CD4-positive, alpha-beta T cell treated with Interleukin-12 subunit alpha and Interleukin-12 subunit beta, for 1 hour (primary cell): ENCODE measurements around the gene CCDC178.
"Not testable (repeated sequence)": the region's sequence is repeated elsewhere in the genome, so short reads cannot be mapped to it uniquely, and the experiment has no call there.

Source experiments
- DNase-seq: peaks from one replicate; pipeline ENCODE4 v3.0.0-alpha.2; 2020

The CCDC178 gene

GRCh38 chr18:33210575-33211189, 229.8 kb downstream of the CCDC178 start:
- no peak for DNase-seq

DNA sequence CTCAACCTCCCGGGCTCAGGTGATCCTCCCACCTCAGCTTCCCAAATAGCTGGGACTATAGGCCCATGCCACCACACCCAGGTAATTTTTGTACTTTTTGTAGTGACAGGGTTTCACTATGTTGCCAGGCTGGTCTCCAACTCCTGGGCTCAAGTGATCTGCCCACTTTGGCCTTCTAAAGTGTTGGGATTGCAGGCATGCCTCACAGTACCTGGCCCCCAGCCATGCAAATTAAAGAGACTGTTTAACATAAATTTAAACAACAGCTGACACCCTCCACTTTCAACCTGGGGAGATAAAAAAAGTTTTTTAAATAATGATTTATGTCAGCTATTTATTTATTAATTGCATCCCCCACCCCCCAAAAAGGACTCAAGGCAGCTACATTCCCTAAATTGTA, 234.7 kb downstream of the CCDC178 start:
- no peak for DNase-seq

DNA sequence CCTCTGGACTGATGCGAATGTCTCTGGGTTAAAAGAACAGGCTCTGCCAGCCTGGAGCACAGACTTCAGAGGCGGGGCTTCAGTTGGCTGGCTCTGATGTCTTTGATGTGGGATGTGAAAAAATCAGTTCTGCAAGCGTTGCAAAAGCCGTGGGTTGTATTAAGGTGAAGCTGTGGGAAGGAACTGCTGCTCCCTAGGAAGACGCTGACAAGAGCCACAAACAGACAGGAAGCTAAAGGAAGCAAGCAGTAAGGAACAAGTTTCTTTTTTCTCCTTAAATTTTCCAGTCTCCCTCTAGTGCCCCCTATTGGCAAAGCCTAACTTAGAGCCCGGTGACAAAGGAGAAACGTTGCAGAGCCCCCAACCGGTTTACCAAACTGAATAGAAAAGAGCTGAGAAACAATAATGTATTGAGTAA, 239.0 kb downstream of the CCDC178 start:
- no peak for DNase-seq

DNA sequence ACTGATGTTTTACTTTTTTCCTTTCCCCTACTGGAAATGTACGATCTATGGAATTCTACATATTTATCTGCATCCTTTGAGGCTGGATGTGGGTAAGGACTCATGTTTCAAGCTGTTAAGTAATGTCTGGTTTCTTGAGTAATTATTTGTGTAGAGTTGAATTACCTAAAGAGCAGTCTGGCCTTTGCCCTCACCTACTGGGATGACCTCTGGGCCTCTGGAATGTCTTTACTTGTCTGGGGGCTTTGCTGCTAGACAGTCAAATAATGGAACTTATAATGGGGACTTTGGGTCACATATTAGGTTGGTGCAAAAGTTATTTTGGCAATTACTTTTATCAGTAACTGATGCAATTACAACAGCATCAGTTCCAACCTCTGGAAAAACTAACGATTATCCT, 244.7 kb downstream of the CCDC178 start:
- DNase-seq, result no peak

GRCh38 chr18:33194793-33195192, 245.7 kb downstream of the CCDC178 start:
- no peak for DNase-seq

DNA sequence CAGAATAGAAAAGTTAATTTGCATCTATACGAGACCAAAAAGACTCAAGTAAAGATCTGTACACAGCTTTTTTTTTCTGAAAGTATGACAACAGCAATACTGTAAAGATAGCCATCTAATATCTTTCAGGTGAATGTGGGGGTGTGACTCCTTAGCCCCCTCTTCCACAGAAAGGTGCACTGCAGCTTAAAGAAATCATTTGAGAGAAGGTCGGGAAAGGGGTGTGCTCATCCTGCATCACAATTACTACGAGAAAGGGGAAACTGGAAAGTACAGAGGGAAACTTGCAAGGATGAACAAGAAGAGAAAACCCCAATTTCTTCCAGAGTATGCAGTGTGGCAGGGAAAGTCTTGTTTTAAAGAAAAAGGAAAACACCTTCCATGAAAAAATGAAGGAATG, 255.6 kb downstream of the CCDC178 start:
- DNase-seq, result no peak

- no peak for DNase-seq
Measured at GRCh38 chr18:33184175-33184574, 256.3 kb downstream of the CCDC178 start.

DNA sequence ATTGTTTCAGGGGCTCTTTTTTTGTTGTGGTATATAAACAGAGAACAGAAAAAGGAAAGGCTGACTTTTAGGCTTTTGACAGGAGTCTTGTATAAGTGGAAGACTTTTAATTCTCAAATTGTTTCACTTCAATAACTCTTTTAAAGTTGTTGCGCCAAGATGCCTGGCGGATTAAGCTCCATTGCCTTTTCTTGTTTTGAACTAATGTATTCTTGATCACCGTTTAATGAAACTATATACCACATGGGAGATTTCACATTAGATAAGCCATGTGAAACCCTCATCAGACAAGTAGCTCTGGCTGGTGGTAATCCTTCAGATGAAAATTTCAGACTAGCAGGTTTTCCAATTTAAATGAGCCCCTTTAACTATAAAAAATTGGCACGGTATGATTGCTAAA, 257.4 kb downstream of the CCDC178 start:
- no peak for DNase-seq

- DNase-seq, result no peak
Measured at GRCh38 chr18:33181016-33181415, 259.5 kb downstream of the CCDC178 start.

DNA sequence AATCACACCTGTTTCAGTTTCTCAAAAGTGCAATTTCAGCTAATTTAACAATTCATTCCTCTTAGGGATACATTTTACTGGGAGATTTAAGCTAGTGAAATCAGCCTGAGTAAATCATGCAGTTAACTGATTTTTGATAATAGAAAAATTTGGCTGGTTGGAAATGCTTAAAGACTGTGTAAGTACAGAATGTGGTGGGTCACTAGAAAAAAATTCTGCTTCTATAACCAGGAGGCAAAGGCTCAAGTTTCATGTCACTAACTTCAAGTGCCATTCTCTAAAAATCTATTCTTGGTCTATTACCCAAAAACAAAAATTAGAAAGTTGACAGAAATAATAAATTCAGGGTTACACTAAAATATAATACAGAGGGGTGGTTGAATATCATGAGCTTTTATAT, 271.3 kb downstream of the CCDC178 start:
- no peak for DNase-seq

DNA sequence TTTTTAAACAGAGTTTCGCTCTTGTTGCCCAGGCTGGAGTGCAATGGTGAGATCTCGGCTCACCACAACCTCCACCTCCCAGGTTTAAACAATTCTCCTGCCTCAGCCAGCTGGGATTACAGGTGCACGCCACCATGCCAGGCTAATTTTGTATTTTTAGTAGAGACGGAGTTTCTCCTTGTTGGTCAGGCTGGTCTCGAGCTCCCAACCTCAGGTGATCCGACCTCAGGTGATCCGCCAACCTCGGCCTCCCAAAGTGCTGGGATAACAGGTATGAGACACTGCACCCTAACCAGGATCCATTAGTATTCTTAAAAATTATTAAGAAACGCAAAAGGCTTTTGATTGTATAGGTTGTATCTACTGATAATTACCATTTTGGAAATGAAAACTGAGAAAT, 276.4 kb downstream of the CCDC178 start:
- DNase-seq, result not testable (repeated sequence)

DNA sequence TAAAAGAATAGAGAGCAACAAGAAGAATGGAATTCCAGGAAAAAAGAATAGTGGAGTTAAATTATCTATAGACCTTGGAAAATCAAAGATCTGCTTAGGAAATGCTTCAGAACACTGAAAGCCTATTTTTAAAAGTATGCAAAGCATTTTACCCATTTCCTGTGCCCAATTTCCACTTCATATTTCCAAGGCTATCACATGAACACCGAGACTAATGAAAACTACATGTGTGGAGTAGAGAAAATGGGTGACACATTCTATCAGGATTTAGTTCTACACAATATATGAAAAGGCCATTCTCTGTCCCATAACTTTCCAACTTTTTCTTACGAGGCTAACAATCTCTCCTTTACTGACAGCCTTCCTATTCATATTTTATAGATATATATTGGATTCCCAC, 279.4 kb downstream of the CCDC178 start:
- no peak for DNase-seq

- DNase-seq, result no peak
Measured at GRCh38 chr18:33159151-33159550, 281.4 kb downstream of the CCDC178 start.

GRCh38 chr18:33157893-33158292, 282.6 kb downstream of the CCDC178 start:
- no peak for DNase-seq

DNA sequence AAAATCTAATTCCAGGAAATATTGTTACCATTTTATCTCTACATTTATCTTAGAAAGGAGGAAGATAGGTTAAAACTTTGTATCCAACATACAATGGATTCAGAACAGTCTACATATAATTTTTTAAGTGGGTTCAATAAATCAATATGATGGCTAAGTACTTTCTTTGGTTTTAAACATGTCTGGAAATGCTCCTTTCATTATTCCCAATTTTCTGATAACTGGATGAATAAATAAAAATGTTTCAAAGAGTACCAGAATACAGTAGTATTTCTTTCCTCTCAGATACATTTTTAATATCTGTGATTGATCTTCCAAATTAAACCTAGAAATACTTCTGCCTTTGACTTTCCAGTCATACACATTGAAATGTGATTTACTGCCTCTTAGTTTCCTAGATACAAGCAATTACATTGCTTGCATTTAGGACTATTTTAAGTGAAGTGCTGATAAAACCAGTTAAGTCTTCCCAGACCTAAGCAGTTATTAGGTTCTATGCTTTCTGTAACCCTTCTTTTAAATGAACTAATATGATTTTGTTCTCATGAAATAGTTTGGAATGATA, 283.5 kb downstream of the CCDC178 start:
- DNase-seq, result no peak

DNA sequence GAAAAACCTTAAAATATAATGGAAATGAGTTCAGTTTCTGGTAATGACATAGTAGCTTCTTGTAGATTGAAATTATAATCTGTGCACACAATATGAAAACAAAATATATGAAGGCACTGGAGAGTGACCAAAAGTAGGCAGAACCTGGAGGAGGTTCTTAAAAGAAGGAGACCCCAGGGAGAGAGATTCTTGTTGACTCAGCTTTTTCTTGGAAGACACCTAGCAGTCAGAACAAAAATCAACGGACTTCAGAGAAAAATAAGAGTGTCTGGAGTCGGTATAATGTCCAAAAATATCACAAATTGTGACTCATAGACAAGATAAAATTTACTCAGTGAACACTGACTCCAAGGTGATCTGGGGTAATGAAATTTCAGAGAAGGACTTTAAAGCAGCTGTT, 286.5 kb downstream of the CCDC178 start:
- DNase-seq, result no peak

- DNase-seq, result no peak
Measured at GRCh38 chr18:33152376-33152775, 288.1 kb downstream of the CCDC178 start.

GRCh38 chr18:33147811-33148210, 292.7 kb downstream of the CCDC178 start:
- DNase-seq, result not testable (repeated sequence)

GRCh38 chr18:33146014-33146413, 294.5 kb downstream of the CCDC178 start:
- DNase-seq, result no peak

GRCh38 chr18:33135951-33136660, 304.4 kb downstream of the CCDC178 start:
- DNase-seq, result no peak

DNA sequence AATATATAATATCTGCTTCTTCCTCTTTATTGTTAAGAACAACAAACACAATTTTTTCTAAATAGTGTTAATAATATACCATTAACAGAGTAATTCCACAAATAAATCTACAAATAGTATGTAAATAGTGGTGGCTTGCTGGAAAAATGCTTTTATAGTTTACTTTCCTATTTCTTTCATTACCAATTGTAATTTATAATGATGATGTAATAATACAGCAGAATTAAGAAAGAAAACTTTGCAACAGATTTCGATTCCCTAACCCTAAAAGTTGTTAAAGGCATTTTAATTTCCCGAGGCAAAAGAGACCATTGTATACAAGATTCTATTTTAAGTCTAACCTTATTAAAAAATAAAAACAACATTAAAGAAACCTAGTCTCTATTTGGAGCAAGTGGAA, 307.9 kb downstream of the CCDC178 start:
- no peak for DNase-seq

- no peak for DNase-seq
Measured at GRCh38 chr18:33128581-33128980, 311.9 kb downstream of the CCDC178 start.

DNA sequence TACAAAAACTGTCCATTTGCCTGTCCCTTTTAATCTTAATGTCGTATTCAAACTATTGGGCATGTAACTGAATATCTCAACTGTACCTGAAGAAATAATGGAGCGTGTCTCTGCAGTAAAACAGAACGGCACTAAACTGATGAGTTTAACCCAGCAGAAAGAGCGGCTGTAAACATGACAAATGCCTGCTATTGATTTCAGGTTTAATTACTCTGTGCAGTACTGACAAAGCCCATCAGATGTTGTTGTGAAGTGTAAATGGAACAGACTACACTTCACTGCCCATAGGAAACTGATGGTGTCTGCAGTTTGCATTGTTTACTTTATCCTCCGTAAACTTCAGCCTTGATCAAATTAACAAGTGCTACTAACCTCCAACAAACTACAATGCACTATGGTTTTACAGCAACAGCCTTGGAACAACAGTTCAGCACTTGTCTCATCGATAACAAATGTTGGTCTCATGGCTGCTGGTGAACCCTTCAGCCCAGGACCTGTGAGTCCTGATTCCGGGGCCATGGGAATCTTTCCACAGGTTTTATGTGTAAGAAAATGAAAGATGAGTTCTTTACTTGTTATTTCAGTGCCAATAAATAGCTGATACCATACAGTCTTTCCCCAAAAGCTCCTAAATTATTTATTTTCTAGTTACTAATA, 316.5 kb downstream of the CCDC178 start:
- DNase-seq, result no peak

DNA sequence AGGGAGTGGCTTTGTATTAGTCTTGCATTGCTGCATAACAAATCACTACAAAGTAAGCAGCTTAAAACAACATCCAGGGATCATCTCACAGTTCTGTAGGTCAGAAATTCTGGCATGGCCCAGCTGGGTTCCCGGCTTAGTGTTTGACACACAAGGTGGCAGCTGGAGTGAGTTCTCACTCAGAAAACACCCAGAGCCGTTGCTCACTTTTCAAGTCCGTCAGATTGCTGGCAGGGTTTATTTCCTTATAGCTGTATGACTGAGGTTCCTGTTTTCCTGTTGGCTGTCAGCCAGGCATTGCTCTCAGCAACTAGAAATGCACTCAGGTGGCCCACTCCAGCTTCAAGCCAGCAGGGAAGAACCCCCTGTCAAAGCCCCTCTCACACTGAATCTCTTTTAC, 324.1 kb downstream of the CCDC178 start:
- no peak for DNase-seq
